ENCODE data around the gene EMILIN1. TPM values are rescaled to one million over a fixed set of nuclear protein-coding genes. Genes with fewer than 3 reads are reported as not detected.

EMILIN1 gene
- total RNA-seq, 1 donor from 2014 or later: 7.4 TPM

GRCh38 chr2:27135478-27135955 is 57.1 kb downstream of the EMILIN1 start:
- TF ChIP-seq CTCF (IDR thresholded peaks at IDR 0.05; ENCODE audit: insufficient read depth, low read length, poor library complexity, severe bottlenecking): no peak
- DNase-seq (ENCODE audit: low read depth): no peak
- no peak overlapping the region for H3K4me3 ChIP-seq (ENCODE audit: low read depth, low read length)
- H3K36me3 ChIP-seq (ENCODE audit: control insufficient read depth, insufficient read depth, low read length): peaks cover 2% of the 10 kb centered on the region
- H3K27me3 ChIP-seq (ENCODE audit: control insufficient read depth, insufficient read depth, low read length): peaks cover 3% of the 10 kb centered on the region

Other genes with a start within 250 kb of the EMILIN1 start
- 1.3 and 2.1 TPM in 2 replicates for gene DPYSL5, start 230.5 kb upstream of the EMILIN1 start, total RNA-seq
- gene MAPRE3, start 108.0 kb upstream of the EMILIN1 start, total RNA-seq: 4.6 and 5.0 TPM in 2 replicates
- gene TMEM214, start 45.6 kb upstream of the EMILIN1 start, total RNA-seq: 27.0 and 36.1 TPM in 2 replicates
- gene AGBL5, start 26.9 kb upstream of the EMILIN1 start, total RNA-seq: 28.6 and 32.0 TPM in 2 replicates
- gene OST4, start 7.0 kb upstream of the EMILIN1 start, total RNA-seq: 237 and 272 TPM in 2 replicates
- gene KHK, start 8.2 kb downstream of the EMILIN1 start, total RNA-seq: 3.1 and 3.8 TPM in 2 replicates
- 1.8 and 2.5 TPM in 2 replicates for gene CGREF1, start 40.5 kb downstream of the EMILIN1 start, total RNA-seq
- gene ABHD1, start 45.2 kb downstream of the EMILIN1 start, total RNA-seq: not detected in 2 replicates
- gene PREB, start 56.0 kb downstream of the EMILIN1 start, total RNA-seq: 66.0 and 71.1 TPM in 2 replicates
- not detected in 2 replicates for gene PRR30, start 60.8 kb downstream of the EMILIN1 start, total RNA-seq
- not detected in 2 replicates for gene TCF23, start 70.4 kb downstream of the EMILIN1 start, total RNA-seq
- gene ATRAID, start 133.4 kb downstream of the EMILIN1 start, total RNA-seq: 146 and 161 TPM in 2 replicates
- 52.1 and 67.7 TPM in 2 replicates for gene SLC5A6, start 133.7 kb downstream of the EMILIN1 start, total RNA-seq
- 60.0 and 63.5 TPM in 2 replicates for gene CAD, start 138.8 kb downstream of the EMILIN1 start, total RNA-seq
- 0.08 and 0.27 TPM in 2 replicates for gene SLC30A3, start 184.4 kb downstream of the EMILIN1 start, total RNA-seq
- not detected in 2 replicates for gene DNAJC5G, start 196.8 kb downstream of the EMILIN1 start, total RNA-seq
- 0.27 and 0.33 TPM in 2 replicates for gene TRIM54, start 203.8 kb downstream of the EMILIN1 start, total RNA-seq
- gene UCN, start 229.8 kb downstream of the EMILIN1 start, total RNA-seq: 1.6 and 1.7 TPM in 2 replicates
- gene MPV17, start 244.5 kb downstream of the EMILIN1 start, total RNA-seq: 90.7 and 105 TPM in 2 replicates